IPS-15b (cell line): Measurements from ENCODE around the gene CIAO3.

Experiments used
- H3K27me3 ChIP-seq: one replicate; pipeline ENCODE4 v1.6.1; 2013; ENCODE audit warnings: low read length; ENCODE audit not compliant: control insufficient read depth, insufficient read depth
- H3K36me3 ChIP-seq: one replicate; pipeline ENCODE4 v1.6.1; 2013; ENCODE audit warnings: low read length; ENCODE audit not compliant: control insufficient read depth, insufficient read depth
- H3K4me1 ChIP-seq: one replicate; pipeline ENCODE4 v1.6.1; 2013; ENCODE audit warnings: mild to moderate bottlenecking, low read length; ENCODE audit not compliant: control insufficient read depth, insufficient read depth
- H3K4me3 ChIP-seq: one replicate; pipeline ENCODE4 v1.5.1; 2013; ENCODE audit warnings: low read depth, low read length
- H3K9ac ChIP-seq: one replicate; pipeline ENCODE4 v1.6.1; 2013; ENCODE audit warnings: low read depth, mild to moderate bottlenecking, low read length
- H3K9me3 ChIP-seq: one replicate; pipeline ENCODE4 v1.6.1; 2013; ENCODE audit warnings: mild to moderate bottlenecking, low read length; ENCODE audit not compliant: control insufficient read depth, insufficient read depth

CIAO3 gene

DNA sequence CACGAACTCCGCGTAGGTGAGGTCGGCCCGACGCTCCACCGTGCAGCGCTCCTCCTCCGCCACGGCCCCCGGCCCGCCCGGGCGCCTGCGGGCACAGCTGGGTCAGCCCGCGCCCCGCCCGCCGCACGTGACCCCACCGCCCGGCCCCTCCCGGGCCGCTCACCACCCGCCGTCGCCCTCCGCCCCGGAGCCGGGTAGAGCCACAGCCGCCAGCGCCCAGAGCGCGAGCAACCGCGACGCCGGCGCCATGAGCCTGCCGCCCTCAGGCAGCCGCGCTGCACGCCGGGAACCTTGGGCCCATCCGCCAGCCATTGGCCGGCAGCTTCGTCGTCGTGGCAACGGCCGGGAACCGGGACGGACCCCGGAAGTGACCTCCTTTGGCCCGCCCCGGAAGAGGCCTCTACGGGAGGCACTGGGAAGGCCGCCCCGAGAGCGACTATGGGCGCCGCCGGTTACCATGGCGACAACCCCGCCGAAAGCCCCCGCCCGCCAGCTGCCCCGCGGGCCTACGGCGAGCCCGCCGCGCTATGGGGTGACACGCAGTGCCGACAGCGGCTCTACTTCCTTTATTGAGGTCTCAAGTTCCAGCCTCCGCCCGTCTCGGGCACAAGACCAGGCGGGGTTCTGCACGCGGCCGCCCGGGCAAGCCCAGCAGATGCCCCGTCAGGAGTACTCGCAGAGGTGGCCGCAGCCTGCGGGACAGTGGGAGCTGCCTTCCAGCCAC lies 56.6 kb downstream of the CIAO3 start, which contains the start of gene JMJD8:
JMJD8 (minus strand) TSS at position 264 of the 724 bp plus-strand sequence; CDS start at position 249, 15 bp downstream.
- Histone ChIP-seq H3K27me3 (no peaks in the 10 kb centered on the region), H3K4me3 (peak within 1 kb of the TSS; percentile 75), H3K4me1 (peaks cover 3% of the 10 kb centered on the region), H3K36me3 (peaks cover 39% of the 10 kb centered on the region), H3K9me3 (no peaks in the 10 kb centered on the region), H3K9ac (peak within 1 kb of the TSS; percentile 70)

DNA sequence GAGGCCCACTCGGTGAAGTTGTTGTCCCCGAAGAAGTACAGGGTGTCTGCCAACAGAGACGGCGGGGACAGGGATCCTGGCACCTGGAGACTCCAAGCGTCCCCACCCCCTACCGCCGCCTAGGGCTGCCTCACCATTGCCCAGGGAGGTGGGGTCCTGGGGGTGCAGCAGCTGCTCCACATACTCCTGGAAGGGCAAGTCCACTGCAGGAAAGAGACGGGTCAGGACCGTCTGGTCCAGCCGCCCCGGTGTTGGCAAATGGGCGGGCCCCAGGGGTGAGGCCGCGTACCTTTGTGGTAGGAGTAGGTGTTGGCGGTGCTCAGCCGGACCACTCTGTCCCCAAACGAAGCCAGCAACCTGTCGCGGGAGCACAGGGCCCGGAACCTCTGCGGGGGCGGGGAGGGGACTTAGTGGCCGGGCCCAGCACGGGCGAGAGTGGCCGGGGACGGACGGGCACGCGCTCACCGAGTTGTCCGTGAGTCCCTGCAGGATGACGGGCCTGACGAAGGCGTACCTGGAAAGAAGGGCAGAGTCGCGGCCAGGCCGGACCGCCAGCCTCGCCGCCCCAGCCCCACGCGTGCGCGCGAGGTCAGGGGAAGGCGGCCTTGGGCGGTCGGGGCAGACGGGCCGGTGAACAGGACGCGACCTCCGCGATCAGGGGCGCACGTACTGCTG lies 57.3 kb downstream of the CIAO3 start:
- peak overlapping the region; percentile 70 for H3K9ac ChIP-seq
- H3K27me3 ChIP-seq = no peaks in the 10 kb centered on the region
- peak overlapping the region; percentile 75 for H3K4me3 ChIP-seq
- no peaks in the 10 kb centered on the region for H3K9me3 ChIP-seq
- H3K4me1 ChIP-seq = peaks cover 3% of the 10 kb centered on the region
- peaks cover 39% of the 10 kb centered on the region for H3K36me3 ChIP-seq

DNA sequence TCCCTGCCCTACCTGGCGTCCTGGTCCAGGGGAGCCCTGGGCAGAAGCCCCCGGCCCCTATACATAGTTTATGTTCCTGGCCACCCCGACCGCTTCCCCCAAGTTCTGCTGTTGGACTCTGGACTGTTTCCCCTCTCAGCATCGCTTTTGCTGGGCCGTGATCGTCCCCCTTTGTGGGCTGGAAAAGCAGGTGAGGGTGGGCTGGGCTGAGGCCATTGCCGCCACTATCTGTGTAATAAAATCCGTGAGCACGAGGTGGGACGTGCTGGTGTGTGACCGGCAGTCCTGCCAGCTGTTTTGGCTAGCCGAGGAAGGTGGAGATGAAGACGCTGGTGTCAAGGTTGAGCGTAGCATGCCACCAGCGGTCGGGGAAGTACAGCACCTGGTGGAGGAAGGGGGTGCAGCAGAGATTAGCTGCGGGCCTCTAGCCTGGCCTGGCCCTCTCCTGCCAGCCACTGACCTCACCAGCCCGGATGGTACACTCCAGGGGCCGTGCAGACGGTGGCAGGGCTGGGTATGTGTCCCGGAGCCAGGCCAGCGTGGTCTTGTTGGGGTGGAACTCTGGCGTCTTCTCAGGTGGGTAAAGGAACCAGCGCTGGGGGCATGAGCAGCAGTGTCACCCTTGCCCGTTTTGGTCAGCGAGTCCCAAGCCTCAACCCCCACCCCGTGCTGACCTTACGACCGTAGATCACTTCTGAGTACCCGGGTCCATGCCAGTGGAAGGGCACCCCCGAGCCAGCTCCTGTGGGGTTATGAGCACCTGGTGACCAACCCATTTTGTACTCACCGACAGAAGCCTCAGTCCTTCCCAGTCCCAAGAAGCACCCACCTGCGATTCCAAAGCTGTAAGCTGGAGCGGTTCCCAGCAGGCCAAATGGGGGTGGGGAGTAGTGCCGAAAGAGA lies 58.1 kb downstream of the CIAO3 start:
- H3K9me3 ChIP-seq = no peaks in the 10 kb centered on the region
- peaks cover 39% of the 10 kb centered on the region for H3K36me3 ChIP-seq
- peak overlapping the region; percentile 75 for H3K4me3 ChIP-seq
- no peaks in the 10 kb centered on the region for H3K27me3 ChIP-seq
- peaks cover 3% of the 10 kb centered on the region for H3K4me1 ChIP-seq
- no peak overlapping the region for H3K9ac ChIP-seq

DNA sequence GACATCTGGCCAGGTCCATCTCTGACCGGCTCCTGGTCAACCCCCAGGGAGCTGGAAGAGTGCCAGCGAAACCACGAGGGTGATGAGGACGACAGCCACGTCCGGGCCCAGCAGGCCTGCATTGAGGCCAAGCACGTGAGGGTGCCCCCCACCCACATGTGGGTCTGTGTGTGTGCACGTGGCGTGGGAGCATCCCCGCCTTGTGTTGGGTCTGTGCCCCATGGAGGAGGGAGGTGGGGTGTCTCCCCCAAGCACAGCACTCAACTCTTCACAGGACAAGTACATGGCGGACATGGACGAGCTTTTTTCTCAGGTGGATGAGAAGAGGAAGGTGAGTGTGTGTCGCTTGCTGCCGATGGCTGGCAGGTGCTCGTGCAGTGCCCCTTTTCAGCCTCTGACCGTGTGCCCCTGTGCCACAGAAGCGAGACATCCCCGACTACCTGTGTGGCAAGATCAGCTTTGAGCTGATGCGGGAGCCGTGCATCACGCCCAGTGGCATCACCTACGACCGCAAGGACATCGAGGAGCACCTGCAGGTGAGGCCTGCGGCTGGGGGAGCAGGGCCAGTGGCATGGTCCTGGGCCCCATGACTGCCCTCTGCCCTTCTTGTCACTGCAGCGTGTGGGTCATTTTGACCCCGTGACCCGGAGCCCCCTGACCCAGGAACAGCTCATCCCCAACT lies 58.9 kb downstream of the CIAO3 start:
- H3K9me3 ChIP-seq = no peaks in the 10 kb centered on the region
- H3K9ac ChIP-seq = no peak overlapping the region
- H3K4me3 ChIP-seq = peak overlapping the region; percentile 69
- no peaks in the 10 kb centered on the region for H3K27me3 ChIP-seq
- peaks cover 39% of the 10 kb centered on the region for H3K36me3 ChIP-seq
- peaks cover 3% of the 10 kb centered on the region for H3K4me1 ChIP-seq

DNA sequence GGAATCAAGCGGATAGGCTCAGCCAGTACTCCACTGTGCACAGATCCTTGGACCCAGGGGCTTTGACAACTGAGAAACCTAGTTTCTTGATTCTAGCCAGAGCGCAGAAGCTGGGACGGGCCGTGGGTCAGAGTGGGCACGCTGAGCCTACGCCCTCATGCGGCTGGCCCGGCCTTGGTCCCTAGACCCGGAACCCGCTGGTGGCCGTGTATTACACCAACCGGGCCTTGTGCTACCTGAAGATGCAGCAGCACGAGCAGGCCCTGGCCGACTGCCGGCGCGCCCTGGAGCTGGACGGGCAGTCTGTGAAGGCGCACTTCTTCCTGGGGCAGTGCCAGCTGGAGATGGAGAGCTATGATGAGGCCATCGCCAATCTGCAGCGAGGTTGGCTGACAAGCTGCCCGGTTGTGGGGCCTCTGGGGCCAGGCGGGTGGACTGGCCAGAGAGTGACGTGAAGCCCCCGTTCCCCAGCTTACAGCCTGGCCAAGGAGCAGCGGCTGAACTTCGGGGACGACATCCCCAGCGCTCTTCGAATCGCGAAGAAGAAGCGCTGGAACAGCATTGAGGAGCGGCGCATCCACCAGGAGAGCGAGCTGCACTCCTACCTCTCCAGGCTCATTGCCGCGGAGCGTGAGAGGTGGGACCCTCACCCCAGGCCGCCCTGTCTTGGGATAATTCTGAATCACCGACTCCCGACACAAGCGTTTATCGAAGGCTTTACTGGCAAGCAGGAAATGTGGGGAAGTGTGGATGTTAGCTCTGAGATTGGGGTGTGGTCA lies 59.6 kb downstream of the CIAO3 start:
- Histone ChIP-seq H3K4me1 (peaks cover 3% of the 10 kb centered on the region), H3K9ac (peak overlapping the region; percentile 83), H3K9me3 (no peaks in the 10 kb centered on the region), H3K36me3 (peaks cover 32% of the 10 kb centered on the region), H3K27me3 (no peaks in the 10 kb centered on the region), H3K4me3 (peak overlapping the region; percentile 69)

DNA sequence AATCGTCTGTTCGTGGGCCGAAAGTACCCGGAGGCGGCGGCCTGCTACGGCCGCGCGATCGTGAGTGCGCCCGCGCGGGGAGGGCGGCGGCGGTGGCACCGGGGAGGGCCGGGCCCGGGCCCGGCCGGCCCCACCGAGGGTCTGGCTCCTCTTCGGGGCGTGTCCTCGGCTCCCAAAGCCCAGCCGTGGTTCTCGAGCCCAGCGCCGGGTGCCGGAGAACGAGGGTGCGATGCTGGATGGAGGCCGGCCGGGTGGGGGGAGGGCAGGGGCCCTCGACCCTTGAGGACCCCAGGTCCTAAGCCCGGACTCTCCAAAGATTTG lies 60.2 kb downstream of the CIAO3 start:
- Histone ChIP-seq H3K9me3 (no peaks in the 10 kb centered on the region), H3K9ac (peak overlapping the region; percentile 83), H3K36me3 (peaks cover 29% of the 10 kb centered on the region), H3K27me3 (no peaks in the 10 kb centered on the region), H3K4me3 (peak overlapping the region; percentile 69), H3K4me1 (peaks cover 3% of the 10 kb centered on the region)

DNA sequence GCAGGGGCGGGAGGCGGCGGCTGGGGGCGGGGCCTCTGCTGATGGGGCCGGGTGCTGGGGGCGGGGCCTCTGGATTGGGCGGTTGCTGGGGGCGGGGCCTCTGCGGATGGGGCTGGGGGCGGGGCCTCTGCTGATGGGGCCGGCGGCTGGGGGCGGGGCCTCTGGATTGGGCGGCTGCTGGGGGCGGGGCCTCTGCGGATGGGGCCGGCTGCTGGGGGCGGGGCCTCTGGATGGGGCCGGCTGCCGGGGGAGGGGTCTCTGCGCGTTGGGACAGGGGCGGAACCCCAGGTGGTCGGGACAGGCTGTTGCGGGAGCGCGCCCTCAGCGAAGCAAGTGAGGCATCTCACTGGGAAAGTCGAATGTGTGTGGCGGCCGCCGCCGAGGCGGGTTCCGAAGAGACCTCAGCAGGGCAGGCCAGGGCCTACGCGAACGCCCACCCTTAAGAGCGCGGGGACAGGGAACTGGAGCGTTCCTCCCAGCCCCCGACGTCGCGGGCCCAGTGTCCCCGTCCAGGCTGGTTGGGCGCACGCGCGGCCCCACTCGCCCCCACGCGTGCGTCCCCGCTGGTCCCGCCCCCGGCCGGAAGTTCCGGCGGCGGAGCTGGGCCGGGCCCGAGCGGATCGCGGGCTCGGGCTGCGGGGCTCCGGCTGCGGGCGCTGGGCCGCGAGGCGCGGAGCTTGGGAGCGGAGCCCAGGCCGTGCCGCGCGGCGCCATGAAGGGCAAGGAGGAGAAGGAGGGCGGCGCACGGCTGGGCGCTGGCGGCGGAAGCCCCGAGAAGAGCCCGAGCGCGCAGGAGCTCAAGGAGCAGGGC lies 60.8 kb downstream of the CIAO3 start, which contains the start of gene STUB1:
STUB1 (plus strand) TSS at position 597 of the 811 bp plus-strand sequence; CDS start at position 713, 116 bp downstream.
- Histone ChIP-seq H3K4me1 (peaks cover 3% of the 10 kb centered on the region), H3K36me3 (peaks cover 23% of the 10 kb centered on the region), H3K4me3 (peak within 1 kb of the TSS; percentile 73), H3K9me3 (no peaks in the 10 kb centered on the region), H3K27me3 (no peaks in the 10 kb centered on the region), H3K9ac (peak within 1 kb of the TSS; percentile 83)
